AG10803 (cell line): Measurements from ENCODE around the gene EIF5A2.
"Not testable (repeated sequence)": the region's sequence is repeated elsewhere in the genome, so short reads cannot be mapped to it uniquely, and the experiment has no call there.

ENCODE experiments used
- DNase-seq: peaks from one replicate; pipeline ENCODE4 v3.0.0; 2010; ENCODE audit warnings: low read depth
- H3K4me3 ChIP-seq: 2 replicates; pipeline ENCODE4 v1.5.1; 2011; ENCODE audit warnings: mild to moderate bottlenecking, low read length, control low read depth
- CTCF ChIP-seq: conservative IDR thresholded peaks from 2 replicates; pipeline ENCODE4 v1.5.1; 2011; ENCODE audit warnings: mild to moderate bottlenecking, low read length, control low read depth, inconsistent platforms

The EIF5A2 gene

GRCh38 chr3:170942011-170942410 is 33.6 kb upstream of the EIF5A2 start:
- DNase-seq, result no peak
- H3K4me3 ChIP-seq, result no peak overlapping the region
- TF ChIP-seq CTCF, result no peak

- no peak for DNase-seq
- TF ChIP-seq CTCF, result no peak
- H3K4me3 ChIP-seq, result no peak overlapping the region
These were observed 33.1 kb upstream of the EIF5A2 start for GRCh38 chr3:170941551-170941950.

- DNase-seq, H3K4me3 ChIP-seq: not testable (repeated sequence)
These were observed 24.6 kb upstream of the EIF5A2 start for GRCh38 chr3:170933039-170933438.

- H3K4me3 ChIP-seq, DNase-seq: not testable (repeated sequence)
These were observed 15.1 kb upstream of the EIF5A2 start for GRCh38 chr3:170923553-170923952.

DNA sequence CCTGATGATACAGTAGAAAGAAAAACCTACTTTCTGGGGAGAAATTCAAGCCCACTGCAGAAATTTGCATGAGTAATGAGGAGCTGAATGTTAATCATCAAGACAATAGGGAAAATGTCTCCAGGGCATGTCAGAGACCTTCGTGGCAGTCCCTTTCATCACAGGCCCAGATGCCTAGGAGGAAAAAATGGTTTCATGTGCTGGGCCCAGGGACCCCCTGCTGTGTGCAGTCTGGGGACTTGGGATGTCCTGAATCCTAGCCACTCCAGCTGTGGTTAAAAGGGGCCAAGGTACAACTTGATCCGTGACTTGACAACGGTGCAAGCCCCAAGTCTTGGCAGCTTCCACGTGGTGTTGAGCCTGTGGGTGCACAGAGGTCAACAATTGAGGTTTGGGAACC is 10.3 kb upstream of the EIF5A2 start:
- TF ChIP-seq CTCF, result no peak
- no peak overlapping the region for H3K4me3 ChIP-seq
- no peak for DNase-seq

- no peak overlapping the region for H3K4me3 ChIP-seq
- DNase-seq, result no peak
- TF ChIP-seq CTCF, result no peak
These were observed 6.3 kb upstream of the EIF5A2 start for GRCh38 chr3:170914690-170915089.

DNA sequence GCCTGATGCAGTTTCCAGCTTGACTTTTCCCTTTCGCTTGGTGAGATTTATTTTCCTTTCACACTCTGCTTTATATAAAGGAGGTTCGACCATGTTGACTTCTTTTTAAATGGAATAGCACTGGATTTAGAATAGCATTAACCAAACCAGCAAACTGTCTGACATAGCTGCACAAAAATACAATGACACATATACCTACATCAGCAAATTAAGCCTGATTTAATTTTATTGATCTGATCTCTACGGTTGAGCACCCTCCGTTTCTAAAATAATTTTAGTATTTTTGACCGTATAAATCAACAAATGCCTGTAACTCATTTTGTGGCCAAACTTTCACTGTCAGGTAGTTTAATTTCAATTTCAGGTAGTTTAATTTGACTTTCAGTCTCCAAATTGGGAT is 5.8 kb upstream of the EIF5A2 start:
- no peak for DNase-seq

DNA sequence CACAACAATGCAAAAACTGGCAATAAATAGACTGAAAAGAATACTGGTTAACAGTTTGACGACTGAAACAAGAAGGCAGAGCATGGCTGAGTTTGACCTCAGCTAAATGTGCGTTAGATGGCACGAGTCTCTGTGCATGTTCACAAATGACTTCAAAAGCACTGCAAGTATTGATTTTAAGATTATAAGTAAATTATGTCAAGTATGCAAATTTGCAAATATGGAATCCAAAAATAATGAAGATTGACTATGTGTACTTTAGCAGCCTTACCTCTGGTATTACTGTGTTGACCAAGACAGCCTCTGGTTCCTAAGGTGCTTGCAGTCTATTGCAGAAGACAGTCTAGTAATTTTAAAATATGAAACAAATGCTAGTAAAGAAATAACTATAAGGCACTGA is 2.6 kb upstream of the EIF5A2 start:
- no peak for TF ChIP-seq CTCF
- DNase-seq, result no peak

More for the DNA sequence above, 5.8 kb upstream of the EIF5A2 start:
- no peak for TF ChIP-seq CTCF
- no peak overlapping the region for H3K4me3 ChIP-seq

More for the DNA sequence above, 2.6 kb upstream of the EIF5A2 start:
- H3K4me3 ChIP-seq, result no peak overlapping the region
